GM23338 (cell line): ENCODE results near the gene CCL4L2.

ENCODE experiments used
- CREB1 ChIP-seq: fragments of 250-450 bp; sonication (Bioruptor Pico); IDR thresholded peaks from 2 replicates; pipeline ENCODE4 v1.5.0; 2020; ENCODE audit warnings: low read depth, mild to moderate bottlenecking, moderate library complexity
- CTCF ChIP-seq, 2 experiments: fragments of 200-600 bp in 1 of 2; sonication (generic) in 1 of 2; conservative IDR thresholded peaks; 2 replicates each; pipeline versions ENCODE4 v1.5.1 to v1.6.1; 2016 to 2017; ENCODE audit warnings: antibody characterized with exemption in 2 of 2, low read depth in 2 of 2, mild to moderate bottlenecking in 2 of 2, moderate library complexity in 1 of 2
- EZH2 ChIP-seq: fragments of 200-600 bp; sonication (generic); IDR thresholded peaks from one replicate; pipeline ENCODE4 v1.8.0; 2017; ENCODE audit warnings: antibody characterized with exemption, mild to moderate bottlenecking, low read depth; ENCODE audit not compliant: unreplicated experiment
- EZH2phosphoT487 ChIP-seq: fragments of 200-600 bp; sonication (generic); IDR thresholded peaks from one replicate; pipeline ENCODE4 v1.8.1; 2018; ENCODE audit warnings: antibody characterized with exemption; ENCODE audit not compliant: unreplicated experiment
- JUNB ChIP-seq: IDR thresholded peaks from one replicate; pipeline ENCODE4 v1.6.1; 2016; ENCODE audit warnings: antibody characterized with exemption; ENCODE audit not compliant: unreplicated experiment
- POLR2AphosphoS5 ChIP-seq: IDR thresholded peaks from 2 replicates; pipeline ENCODE4 v1.6.1; 2016; ENCODE audit warnings: antibody characterized with exemption, low read depth
- ZNF114 ChIP-seq: fragments of 250-450 bp; sonication (Bioruptor Pico); IDR thresholded peaks from 2 replicates; pipeline ENCODE4 v1.5.0; 2020; ENCODE audit warnings: mild to moderate bottlenecking, moderate library complexity
- TF ChIP-seq, protein P1 (sequence below): IDR thresholded peaks from one replicate; pipeline ENCODE4 v1.6.1; 2018; ENCODE audit warnings: antibody characterized with exemption; ENCODE audit not compliant: unreplicated experiment

- no peak for TF ChIP-seq CTCF (conservative IDR thresholded peaks at IDR 0.05; ENCODE audit: low read depth in 2 of 2)
- no peak for TF ChIP-seq POLR2AphosphoS5
- TF ChIP-seq, protein P1, sequence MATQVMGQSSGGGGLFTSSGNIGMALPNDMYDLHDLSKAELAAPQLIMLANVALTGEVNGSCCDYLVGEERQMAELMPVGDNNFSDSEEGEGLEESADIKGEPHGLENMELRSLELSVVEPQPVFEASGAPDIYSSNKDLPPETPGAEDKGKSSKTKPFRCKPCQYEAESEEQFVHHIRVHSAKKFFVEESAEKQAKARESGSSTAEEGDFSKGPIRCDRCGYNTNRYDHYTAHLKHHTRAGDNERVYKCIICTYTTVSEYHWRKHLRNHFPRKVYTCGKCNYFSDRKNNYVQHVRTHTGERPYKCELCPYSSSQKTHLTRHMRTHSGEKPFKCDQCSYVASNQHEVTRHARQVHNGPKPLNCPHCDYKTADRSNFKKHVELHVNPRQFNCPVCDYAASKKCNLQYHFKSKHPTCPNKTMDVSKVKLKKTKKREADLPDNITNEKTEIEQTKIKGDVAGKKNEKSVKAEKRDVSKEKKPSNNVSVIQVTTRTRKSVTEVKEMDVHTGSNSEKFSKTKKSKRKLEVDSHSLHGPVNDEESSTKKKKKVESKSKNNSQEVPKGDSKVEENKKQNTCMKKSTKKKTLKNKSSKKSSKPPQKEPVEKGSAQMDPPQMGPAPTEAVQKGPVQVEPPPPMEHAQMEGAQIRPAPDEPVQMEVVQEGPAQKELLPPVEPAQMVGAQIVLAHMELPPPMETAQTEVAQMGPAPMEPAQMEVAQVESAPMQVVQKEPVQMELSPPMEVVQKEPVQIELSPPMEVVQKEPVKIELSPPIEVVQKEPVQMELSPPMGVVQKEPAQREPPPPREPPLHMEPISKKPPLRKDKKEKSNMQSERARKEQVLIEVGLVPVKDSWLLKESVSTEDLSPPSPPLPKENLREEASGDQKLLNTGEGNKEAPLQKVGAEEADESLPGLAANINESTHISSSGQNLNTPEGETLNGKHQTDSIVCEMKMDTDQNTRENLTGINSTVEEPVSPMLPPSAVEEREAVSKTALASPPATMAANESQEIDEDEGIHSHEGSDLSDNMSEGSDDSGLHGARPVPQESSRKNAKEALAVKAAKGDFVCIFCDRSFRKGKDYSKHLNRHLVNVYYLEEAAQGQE: no peak
- TF ChIP-seq EZH2: no peak
- TF ChIP-seq JUNB: no peak
- TF ChIP-seq ZNF114 (CRISPR knock-in tag): no peak
- TF ChIP-seq EZH2phosphoT487: no peak
- TF ChIP-seq CREB1 (CRISPR knock-in tag): no peak
Observed at GRCh38 chr17:36203335-36203734, 7.5 kb upstream of the CCL4L2 start.
